Activated naive CD8-positive, alpha-beta T cell treated with anti-CD3 and anti-CD28 coated beads for 36 hours (primary cell): ENCODE measurements around the gene PLXNB2. TPM values are rescaled to one million over a fixed set of nuclear protein-coding genes. Genes with fewer than 3 reads are reported as not detected.

Experiments used
- DNase-seq: peaks from one replicate; pipeline ENCODE4 v3.0.0; 2021
- H3K27ac Mint-ChIP-seq: one replicate; pipeline ENCODE4 v1.8.0; 2022; ENCODE audit warnings: mild to moderate bottlenecking, moderate library complexity, mixed read lengths
- H3K27me3 Mint-ChIP-seq: one replicate; pipeline ENCODE4 v1.8.0; 2022; ENCODE audit warnings: mild to moderate bottlenecking, mixed read lengths
- H3K36me3 Mint-ChIP-seq: one replicate; pipeline ENCODE4 v1.8.0; 2021; ENCODE audit warnings: mild to moderate bottlenecking, mixed read lengths
- H3K4me1 Mint-ChIP-seq: one replicate; pipeline ENCODE4 v1.8.0; 2021; ENCODE audit warnings: mixed read lengths
- H3K4me3 Mint-ChIP-seq: one replicate; pipeline ENCODE4 v1.8.0; 2022; ENCODE audit warnings: mild to moderate bottlenecking, moderate library complexity, mixed read lengths
- H3K9me3 Mint-ChIP-seq: one replicate; pipeline ENCODE4 v1.8.0; 2022; ENCODE audit warnings: mixed read lengths
- total RNA-seq, 2 experiments: library from RNA; stranded (reverse); gene quantifications; one replicate each; pipeline ENCODE4 v1.2.3, GENCODE V29; 2021

Gene PLXNB2
- total RNA-seq, 2 experiments from 2014 or later, result 16.1 to 16.8 TPM

GRCh38 chr22:50266994-50267393 is 40.5 kb downstream of the PLXNB2 start:
- peaks cover 27% of the 10 kb centered on the region for H3K27me3 Mint-ChIP-seq
- no peaks in the 10 kb centered on the region for H3K36me3 Mint-ChIP-seq
- DNase-seq, result no peak
- no peak overlapping the region for H3K27ac Mint-ChIP-seq
- no peak overlapping the region for H3K4me3 Mint-ChIP-seq
- peaks cover 12% of the 10 kb centered on the region for H3K4me1 Mint-ChIP-seq
- no peaks in the 10 kb centered on the region for H3K9me3 Mint-ChIP-seq

- Mint-ChIP-seq H3K9me3 (no peaks in the 10 kb centered on the region), H3K4me1 (peaks cover 12% of the 10 kb centered on the region), H3K27ac (no peak overlapping the region), H3K27me3 (peaks cover 32% of the 10 kb centered on the region), H3K36me3 (no peaks in the 10 kb centered on the region), H3K4me3 (no peak overlapping the region)
- DNase-seq, result no peak
These were observed 42.3 kb downstream of the PLXNB2 start for GRCh38 chr22:50264946-50265669.

- no peak overlapping the region for H3K27ac Mint-ChIP-seq
- H3K36me3 Mint-ChIP-seq, result no peaks in the 10 kb centered on the region
- H3K27me3 Mint-ChIP-seq, result peaks cover 41% of the 10 kb centered on the region
- peaks cover 11% of the 10 kb centered on the region for H3K4me1 Mint-ChIP-seq
- H3K4me3 Mint-ChIP-seq, result no peak overlapping the region
- DNase-seq, result no peak
- H3K9me3 Mint-ChIP-seq, result no peaks in the 10 kb centered on the region
These were observed 43.2 kb downstream of the PLXNB2 start for GRCh38 chr22:50264104-50264745.

- H3K9me3 Mint-ChIP-seq, result no peaks in the 10 kb centered on the region
- peaks cover 41% of the 10 kb centered on the region for H3K27me3 Mint-ChIP-seq
- no peak overlapping the region for H3K27ac Mint-ChIP-seq
- peaks cover 6% of the 10 kb centered on the region for H3K4me1 Mint-ChIP-seq
- no peak overlapping the region for H3K4me3 Mint-ChIP-seq
- no peaks in the 10 kb centered on the region for H3K36me3 Mint-ChIP-seq
- DNase-seq, result no peak
These were observed 44.4 kb downstream of the PLXNB2 start for GRCh38 chr22:50262973-50263617.

- no peak overlapping the region for H3K27ac Mint-ChIP-seq
- no peaks in the 10 kb centered on the region for H3K9me3 Mint-ChIP-seq
- DNase-seq, result no peak
- H3K4me3 Mint-ChIP-seq, result peak overlapping the region; percentile 61
- H3K36me3 Mint-ChIP-seq, result no peaks in the 10 kb centered on the region
- peaks cover 39% of the 10 kb centered on the region for H3K27me3 Mint-ChIP-seq
- H3K4me1 Mint-ChIP-seq, result peaks cover 5% of the 10 kb centered on the region
These were observed 45.0 kb downstream of the PLXNB2 start for GRCh38 chr22:50262460-50262911.

- H3K36me3 Mint-ChIP-seq, result no peaks in the 10 kb centered on the region
- peak within 1 kb of the TSS; percentile 61 for H3K4me3 Mint-ChIP-seq
- no peaks in the 10 kb centered on the region for H3K9me3 Mint-ChIP-seq
- peaks cover 5% of the 10 kb centered on the region for H3K4me1 Mint-ChIP-seq
- H3K27me3 Mint-ChIP-seq, result peaks cover 39% of the 10 kb centered on the region
- no peak within 1 kb of the TSS for H3K27ac Mint-ChIP-seq
- DNase-seq, result no peak
These were observed 45.6 kb downstream of the PLXNB2 start, which contains the start of gene MAPK12 for GRCh38 chr22:50261615-50262459. TSS of gene MAPK12 (minus strand) at chr22:50261683. CDS start at chr22:50261509, 174 bp downstream.

- Mint-ChIP-seq H3K4me1 (peaks cover 5% of the 10 kb centered on the region), H3K36me3 (no peaks in the 10 kb centered on the region), H3K27ac (no peak overlapping the region), H3K27me3 (peaks cover 39% of the 10 kb centered on the region), H3K9me3 (no peaks in the 10 kb centered on the region), H3K4me3 (peak overlapping the region; percentile 7)
- peak; percentile 57 for DNase-seq
These were observed 46.4 kb downstream of the PLXNB2 start for GRCh38 chr22:50260801-50261614.

GRCh38 chr22:50260434-50260800 is 47.0 kb downstream of the PLXNB2 start:
- DNase-seq, result no peak
- H3K9me3 Mint-ChIP-seq, result no peaks in the 10 kb centered on the region
- peaks cover 39% of the 10 kb centered on the region for H3K27me3 Mint-ChIP-seq
- H3K4me3 Mint-ChIP-seq, result peak overlapping the region; percentile 7
- no peaks in the 10 kb centered on the region for H3K36me3 Mint-ChIP-seq
- H3K27ac Mint-ChIP-seq, result no peak overlapping the region
- peaks cover 5% of the 10 kb centered on the region for H3K4me1 Mint-ChIP-seq

GRCh38 chr22:50259302-50259701 is 48.1 kb downstream of the PLXNB2 start:
- H3K9me3 Mint-ChIP-seq, result no peaks in the 10 kb centered on the region
- H3K27ac Mint-ChIP-seq, result no peak overlapping the region
- H3K4me1 Mint-ChIP-seq, result peaks cover 5% of the 10 kb centered on the region
- H3K4me3 Mint-ChIP-seq, result no peak overlapping the region
- DNase-seq, result no peak
- peaks cover 36% of the 10 kb centered on the region for H3K27me3 Mint-ChIP-seq
- no peaks in the 10 kb centered on the region for H3K36me3 Mint-ChIP-seq

GRCh38 chr22:50258361-50259292 is 48.8 kb downstream of the PLXNB2 start:
- Mint-ChIP-seq H3K4me1 (peaks cover 5% of the 10 kb centered on the region), H3K27ac (no peak overlapping the region)

GRCh38 chr22:50257451-50258360 is 49.7 kb downstream of the PLXNB2 start:
- H3K27ac Mint-ChIP-seq, result no peak overlapping the region
- H3K9me3 Mint-ChIP-seq, result no peaks in the 10 kb centered on the region
- peaks cover 30% of the 10 kb centered on the region for H3K27me3 Mint-ChIP-seq
- no peak for DNase-seq
- H3K4me3 Mint-ChIP-seq, result no peak overlapping the region
- no peaks in the 10 kb centered on the region for H3K36me3 Mint-ChIP-seq
- peaks cover 5% of the 10 kb centered on the region for H3K4me1 Mint-ChIP-seq

More at GRCh38 chr22:50258361-50259292, 48.8 kb downstream of the PLXNB2 start:
- H3K9me3 Mint-ChIP-seq, result no peaks in the 10 kb centered on the region
- no peak for DNase-seq
- H3K4me3 Mint-ChIP-seq, result no peak overlapping the region
- H3K36me3 Mint-ChIP-seq, result no peaks in the 10 kb centered on the region
- H3K27me3 Mint-ChIP-seq, result peaks cover 35% of the 10 kb centered on the region

- H3K27me3 Mint-ChIP-seq, result peaks cover 24% of the 10 kb centered on the region
These were observed 50.4 kb downstream of the PLXNB2 start for GRCh38 chr22:50257041-50257440.

More at GRCh38 chr22:50257041-50257440, 50.4 kb downstream of the PLXNB2 start:
- Mint-ChIP-seq H3K36me3 (no peaks in the 10 kb centered on the region), H3K27ac (no peak overlapping the region), H3K4me1 (peaks cover under 1% of the 10 kb centered on the region), H3K4me3 (no peak overlapping the region), H3K9me3 (no peaks in the 10 kb centered on the region)
- DNase-seq, result no peak
